Neural cell (in vitro differentiated cells): ENCODE results near the gene DYDC1.

Experiments used
- EZH2 ChIP-seq: fragments of 200-600, 300-800 bp; shearing (Covaris generic), sonication (generic); IDR thresholded peaks from 2 replicates; pipeline ENCODE4 v1.6.1; 2014; ENCODE audit warnings: antibody characterized with exemption, low read length, borderline replicate concordance, mild to moderate bottlenecking; ENCODE audit not compliant: insufficient read depth, poor library complexity, severe bottlenecking
- POLR2AphosphoS5 ChIP-seq: IDR thresholded peaks from 2 replicates; pipeline ENCODE4 v1.6.1; 2012
- TF ChIP-seq, protein P1 (sequence below): fragments of 450-650 bp; IDR thresholded peaks from 2 replicates; pipeline ENCODE4 v1.5.1; 2014; ENCODE audit warnings: antibody characterized with exemption, mild to moderate bottlenecking, moderate library complexity; ENCODE audit not compliant: poor library complexity, severe bottlenecking
- TF ChIP-seq, protein P2 (sequence below): IDR thresholded peaks from 2 replicates; pipeline ENCODE4 v1.6.1; 2012; ENCODE audit warnings: borderline replicate concordance

DNA sequence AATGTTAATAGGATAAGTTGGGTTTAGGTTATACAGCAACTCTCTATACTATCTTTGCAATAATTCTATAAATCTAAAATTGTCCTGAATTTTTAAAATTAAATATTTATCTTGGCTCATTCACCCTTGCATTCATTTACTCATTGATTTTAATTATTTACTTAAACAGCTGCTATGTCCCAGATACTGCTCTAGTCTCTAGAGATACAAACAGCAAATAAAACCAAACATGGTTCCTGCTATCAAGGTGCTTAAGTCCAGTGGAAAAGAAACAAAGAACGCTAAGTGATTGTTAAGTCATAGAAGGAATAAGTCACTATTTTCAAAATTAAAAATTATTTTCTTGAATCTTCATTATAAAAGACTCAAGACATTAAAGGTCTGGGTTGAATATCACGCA lies 37.2 kb downstream of the DYDC1 start:
- TF ChIP-seq EZH2 (no peak), POLR2AphosphoS5 (no peak)
- TF ChIP-seq, protein P1, sequence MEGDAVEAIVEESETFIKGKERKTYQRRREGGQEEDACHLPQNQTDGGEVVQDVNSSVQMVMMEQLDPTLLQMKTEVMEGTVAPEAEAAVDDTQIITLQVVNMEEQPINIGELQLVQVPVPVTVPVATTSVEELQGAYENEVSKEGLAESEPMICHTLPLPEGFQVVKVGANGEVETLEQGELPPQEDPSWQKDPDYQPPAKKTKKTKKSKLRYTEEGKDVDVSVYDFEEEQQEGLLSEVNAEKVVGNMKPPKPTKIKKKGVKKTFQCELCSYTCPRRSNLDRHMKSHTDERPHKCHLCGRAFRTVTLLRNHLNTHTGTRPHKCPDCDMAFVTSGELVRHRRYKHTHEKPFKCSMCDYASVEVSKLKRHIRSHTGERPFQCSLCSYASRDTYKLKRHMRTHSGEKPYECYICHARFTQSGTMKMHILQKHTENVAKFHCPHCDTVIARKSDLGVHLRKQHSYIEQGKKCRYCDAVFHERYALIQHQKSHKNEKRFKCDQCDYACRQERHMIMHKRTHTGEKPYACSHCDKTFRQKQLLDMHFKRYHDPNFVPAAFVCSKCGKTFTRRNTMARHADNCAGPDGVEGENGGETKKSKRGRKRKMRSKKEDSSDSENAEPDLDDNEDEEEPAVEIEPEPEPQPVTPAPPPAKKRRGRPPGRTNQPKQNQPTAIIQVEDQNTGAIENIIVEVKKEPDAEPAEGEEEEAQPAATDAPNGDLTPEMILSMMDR: no peak
- TF ChIP-seq, protein P2, sequence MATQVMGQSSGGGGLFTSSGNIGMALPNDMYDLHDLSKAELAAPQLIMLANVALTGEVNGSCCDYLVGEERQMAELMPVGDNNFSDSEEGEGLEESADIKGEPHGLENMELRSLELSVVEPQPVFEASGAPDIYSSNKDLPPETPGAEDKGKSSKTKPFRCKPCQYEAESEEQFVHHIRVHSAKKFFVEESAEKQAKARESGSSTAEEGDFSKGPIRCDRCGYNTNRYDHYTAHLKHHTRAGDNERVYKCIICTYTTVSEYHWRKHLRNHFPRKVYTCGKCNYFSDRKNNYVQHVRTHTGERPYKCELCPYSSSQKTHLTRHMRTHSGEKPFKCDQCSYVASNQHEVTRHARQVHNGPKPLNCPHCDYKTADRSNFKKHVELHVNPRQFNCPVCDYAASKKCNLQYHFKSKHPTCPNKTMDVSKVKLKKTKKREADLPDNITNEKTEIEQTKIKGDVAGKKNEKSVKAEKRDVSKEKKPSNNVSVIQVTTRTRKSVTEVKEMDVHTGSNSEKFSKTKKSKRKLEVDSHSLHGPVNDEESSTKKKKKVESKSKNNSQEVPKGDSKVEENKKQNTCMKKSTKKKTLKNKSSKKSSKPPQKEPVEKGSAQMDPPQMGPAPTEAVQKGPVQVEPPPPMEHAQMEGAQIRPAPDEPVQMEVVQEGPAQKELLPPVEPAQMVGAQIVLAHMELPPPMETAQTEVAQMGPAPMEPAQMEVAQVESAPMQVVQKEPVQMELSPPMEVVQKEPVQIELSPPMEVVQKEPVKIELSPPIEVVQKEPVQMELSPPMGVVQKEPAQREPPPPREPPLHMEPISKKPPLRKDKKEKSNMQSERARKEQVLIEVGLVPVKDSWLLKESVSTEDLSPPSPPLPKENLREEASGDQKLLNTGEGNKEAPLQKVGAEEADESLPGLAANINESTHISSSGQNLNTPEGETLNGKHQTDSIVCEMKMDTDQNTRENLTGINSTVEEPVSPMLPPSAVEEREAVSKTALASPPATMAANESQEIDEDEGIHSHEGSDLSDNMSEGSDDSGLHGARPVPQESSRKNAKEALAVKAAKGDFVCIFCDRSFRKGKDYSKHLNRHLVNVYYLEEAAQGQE: no peak
